T-helper 17 cell (primary cell): ENCODE measurements around the gene UBTD1. TPM values are rescaled to one million over a fixed set of nuclear protein-coding genes. Genes with fewer than 3 reads are reported as not detected.

Source experiments
- ATAC-seq: fragments of 150-1000 bp; cut with Tn5 transposase; 2 replicates; pipeline ENCODE4 v1.10.0; 2021; ENCODE audit warnings: mild to moderate bottlenecking, moderate library complexity
- DNase-seq, 3 donors: peaks; one replicate each; pipeline versions ENCODE4 v3.0.0 to v3.0.0-alpha.2; 2020 to 2021
- H3K9me3 ChIP-seq: one replicate; pipeline ENCODE4 v1.7.0; 2013; ENCODE audit warnings: low read length, mild to moderate bottlenecking; ENCODE audit not compliant: control insufficient read depth, poor library complexity, severe bottlenecking
- H3K27ac Mint-ChIP-seq: one replicate; pipeline ENCODE4 v1.8.0; 2022; ENCODE audit warnings: mild to moderate bottlenecking, moderate library complexity, mixed read lengths
- H3K27me3 Mint-ChIP-seq: one replicate; pipeline ENCODE4 v1.8.0; 2022; ENCODE audit warnings: mixed read lengths
- H3K36me3 Mint-ChIP-seq: one replicate; pipeline ENCODE4 v1.8.0; 2022; ENCODE audit warnings: low read depth, mixed read lengths
- H3K4me1 Mint-ChIP-seq: one replicate; pipeline ENCODE4 v1.8.0; 2022; ENCODE audit warnings: mild to moderate bottlenecking, mixed read lengths
- H3K4me3 Mint-ChIP-seq: one replicate; pipeline ENCODE4 v1.8.0; 2022; ENCODE audit warnings: mild to moderate bottlenecking, moderate library complexity, mixed read lengths
- total RNA-seq, 4 donors: library from RNA in 2 of 4; stranded (reverse) in 2 of 4; gene quantifications; one replicate each; pipeline ENCODE4 v1.2.3 and lab custom pipeline; 2022 to 2026

Gene UBTD1
- total RNA-seq, 2 donors from 2014 or later, result 1.1 to 1.4 TPM

GRCh38 chr10:97539523-97540200 is 40.9 kb downstream of the UBTD1 start:
- peaks cover 2% of the 10 kb centered on the region for H3K36me3 Mint-ChIP-seq
- ATAC-seq (no peak), DNase-seq (no peak)
- no peaks in the 10 kb centered on the region for H3K9me3 ChIP-seq
- H3K4me1 Mint-ChIP-seq, result peaks cover 5% of the 10 kb centered on the region
- H3K27me3 Mint-ChIP-seq, result no peaks in the 10 kb centered on the region
- no peak overlapping the region for H3K4me3 Mint-ChIP-seq
- H3K27ac Mint-ChIP-seq, result no peak overlapping the region

- DNase-seq (no peak), ATAC-seq (no peak)
- Mint-ChIP-seq H3K4me1 (peaks cover 5% of the 10 kb centered on the region), H3K4me3 (no peak overlapping the region), H3K27ac (no peak overlapping the region), H3K36me3 (peaks cover 2% of the 10 kb centered on the region), H3K27me3 (no peaks in the 10 kb centered on the region)
- no peaks in the 10 kb centered on the region for H3K9me3 ChIP-seq
Measured at GRCh38 chr10:97540669-97541500, 42.2 kb downstream of the UBTD1 start.

GRCh38 chr10:97542169-97543024 is 43.7 kb downstream of the UBTD1 start:
- H3K27ac Mint-ChIP-seq, result peak overlapping the region; percentile 32
- DNase-seq (no peak), ATAC-seq (no peak)
- H3K4me1 Mint-ChIP-seq, result peaks cover 5% of the 10 kb centered on the region
- peaks cover 4% of the 10 kb centered on the region for H3K27me3 Mint-ChIP-seq
- no peak overlapping the region for H3K4me3 Mint-ChIP-seq
- no peaks in the 10 kb centered on the region for H3K36me3 Mint-ChIP-seq
- H3K9me3 ChIP-seq, result no peaks in the 10 kb centered on the region

- no peaks in the 10 kb centered on the region for H3K9me3 ChIP-seq
- no peaks in the 10 kb centered on the region for H3K36me3 Mint-ChIP-seq
- H3K27me3 Mint-ChIP-seq, result peaks cover 4% of the 10 kb centered on the region
- H3K4me3 Mint-ChIP-seq, result no peak overlapping the region
- peaks cover 5% of the 10 kb centered on the region for H3K4me1 Mint-ChIP-seq
- ATAC-seq (peak; percentile 50), DNase-seq (no peak)
- no peak overlapping the region for H3K27ac Mint-ChIP-seq
Measured at GRCh38 chr10:97543025-97543546, 44.4 kb downstream of the UBTD1 start.

- no peak overlapping the region for H3K27ac Mint-ChIP-seq
- ATAC-seq, result no peak
- peaks cover 12% of the 10 kb centered on the region for H3K4me1 Mint-ChIP-seq
Measured at GRCh38 chr10:97546456-97547270, 47.9 kb downstream of the UBTD1 start.

GRCh38 chr10:97547271-97547600 is 48.5 kb downstream of the UBTD1 start:
- no peak overlapping the region for H3K27ac Mint-ChIP-seq

More at GRCh38 chr10:97546456-97547270, 47.9 kb downstream of the UBTD1 start:
- Mint-ChIP-seq H3K36me3 (no peaks in the 10 kb centered on the region), H3K4me3 (no peak overlapping the region), H3K27me3 (peaks cover 4% of the 10 kb centered on the region)
- DNase-seq, result no peak
- no peaks in the 10 kb centered on the region for H3K9me3 ChIP-seq

GRCh38 chr10:97547962-97548361 is 49.2 kb downstream of the UBTD1 start:
- Mint-ChIP-seq H3K27ac (no peak overlapping the region), H3K4me3 (no peak overlapping the region), H3K4me1 (peaks cover 10% of the 10 kb centered on the region), H3K36me3 (no peaks in the 10 kb centered on the region), H3K27me3 (peaks cover 4% of the 10 kb centered on the region)
- ATAC-seq (no peak), DNase-seq (no peak)
- H3K9me3 ChIP-seq, result no peaks in the 10 kb centered on the region

More at GRCh38 chr10:97547271-97547600, 48.5 kb downstream of the UBTD1 start:
- ATAC-seq (no peak), DNase-seq (no peak)
- no peaks in the 10 kb centered on the region for H3K36me3 Mint-ChIP-seq
- H3K4me3 Mint-ChIP-seq, result no peak overlapping the region
- no peaks in the 10 kb centered on the region for H3K9me3 ChIP-seq
- H3K27me3 Mint-ChIP-seq, result peaks cover 4% of the 10 kb centered on the region
- H3K4me1 Mint-ChIP-seq, result peaks cover 12% of the 10 kb centered on the region

DNA sequence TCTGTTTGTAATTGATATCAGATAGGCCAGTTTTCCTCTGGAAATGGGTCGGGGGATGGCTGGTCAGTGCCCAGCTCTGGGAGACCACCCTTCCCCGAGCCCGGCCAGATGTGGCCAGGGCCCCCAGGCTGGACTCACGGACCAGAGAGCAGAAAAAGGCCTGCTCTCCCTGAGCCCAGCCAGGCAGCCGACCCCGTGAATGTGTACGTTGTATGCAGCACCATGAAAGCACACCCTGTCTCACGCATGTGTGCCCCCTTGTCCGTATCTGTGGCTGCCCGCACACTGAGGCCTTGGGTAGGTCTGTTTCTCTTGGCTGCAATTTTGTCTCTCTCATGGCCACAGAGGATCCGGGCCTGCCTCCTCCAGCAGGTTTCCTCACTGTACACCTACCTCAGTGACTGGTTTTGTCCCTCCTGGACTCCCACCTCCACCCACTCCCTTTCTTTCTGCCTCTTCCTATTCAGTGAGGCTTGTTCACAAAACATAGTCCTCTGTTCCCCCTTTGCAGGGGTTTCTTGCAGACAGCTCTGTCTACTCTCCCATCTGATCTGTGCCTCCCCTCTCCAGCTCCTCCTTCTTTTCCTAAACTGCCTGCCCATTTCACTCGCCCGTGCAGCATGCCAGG is 50.2 kb downstream of the UBTD1 start:
- Mint-ChIP-seq H3K36me3 (no peaks in the 10 kb centered on the region), H3K27me3 (peaks cover 4% of the 10 kb centered on the region), H3K4me3 (no peak overlapping the region), H3K4me1 (peaks cover 9% of the 10 kb centered on the region), H3K27ac (peak overlapping the region; percentile 72)
- DNase-seq (no peak), ATAC-seq (no peak)
- H3K9me3 ChIP-seq, result no peaks in the 10 kb centered on the region

DNA sequence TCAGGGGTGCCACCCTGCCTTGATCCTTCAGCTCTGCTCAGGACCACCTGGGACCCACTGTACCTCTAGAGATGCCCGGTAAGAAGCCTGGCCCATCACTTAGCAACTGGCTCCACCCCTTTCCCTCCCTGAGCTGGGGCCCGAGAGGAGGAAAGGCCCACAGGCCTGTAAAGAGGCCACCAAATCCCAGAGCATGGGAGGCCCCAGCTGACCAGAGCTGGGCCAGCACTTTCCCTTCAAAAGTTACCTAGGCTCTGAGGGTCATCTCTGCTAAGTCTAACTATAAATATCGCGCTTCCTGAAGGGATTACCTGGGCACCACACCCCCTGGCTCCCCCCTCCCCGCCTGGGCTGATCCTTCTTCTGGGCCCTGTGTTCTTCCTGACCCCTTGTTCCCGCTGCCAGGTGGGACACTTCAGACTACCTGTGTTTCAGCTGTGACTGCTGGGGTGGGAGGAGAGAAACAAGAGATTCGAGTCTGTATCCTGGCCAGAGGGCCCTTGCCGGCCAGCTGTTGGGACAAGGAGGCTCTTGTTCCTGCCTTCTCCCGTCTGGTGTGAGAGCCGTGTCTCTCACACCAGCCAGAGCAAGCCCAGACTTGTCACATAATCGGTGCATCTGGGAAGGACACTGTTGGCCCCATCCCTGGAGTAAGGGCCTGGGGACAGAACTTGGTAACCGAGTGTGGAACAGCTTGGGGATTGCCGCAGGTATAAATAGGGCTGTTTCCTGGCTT is 51.0 kb downstream of the UBTD1 start:
- Mint-ChIP-seq H3K27ac (peak overlapping the region; percentile 72), H3K4me3 (no peak overlapping the region), H3K4me1 (peaks cover 9% of the 10 kb centered on the region), H3K27me3 (peaks cover 4% of the 10 kb centered on the region), H3K36me3 (no peaks in the 10 kb centered on the region)
- DNase-seq (no peak), ATAC-seq (no peak)
- no peaks in the 10 kb centered on the region for H3K9me3 ChIP-seq

DNA sequence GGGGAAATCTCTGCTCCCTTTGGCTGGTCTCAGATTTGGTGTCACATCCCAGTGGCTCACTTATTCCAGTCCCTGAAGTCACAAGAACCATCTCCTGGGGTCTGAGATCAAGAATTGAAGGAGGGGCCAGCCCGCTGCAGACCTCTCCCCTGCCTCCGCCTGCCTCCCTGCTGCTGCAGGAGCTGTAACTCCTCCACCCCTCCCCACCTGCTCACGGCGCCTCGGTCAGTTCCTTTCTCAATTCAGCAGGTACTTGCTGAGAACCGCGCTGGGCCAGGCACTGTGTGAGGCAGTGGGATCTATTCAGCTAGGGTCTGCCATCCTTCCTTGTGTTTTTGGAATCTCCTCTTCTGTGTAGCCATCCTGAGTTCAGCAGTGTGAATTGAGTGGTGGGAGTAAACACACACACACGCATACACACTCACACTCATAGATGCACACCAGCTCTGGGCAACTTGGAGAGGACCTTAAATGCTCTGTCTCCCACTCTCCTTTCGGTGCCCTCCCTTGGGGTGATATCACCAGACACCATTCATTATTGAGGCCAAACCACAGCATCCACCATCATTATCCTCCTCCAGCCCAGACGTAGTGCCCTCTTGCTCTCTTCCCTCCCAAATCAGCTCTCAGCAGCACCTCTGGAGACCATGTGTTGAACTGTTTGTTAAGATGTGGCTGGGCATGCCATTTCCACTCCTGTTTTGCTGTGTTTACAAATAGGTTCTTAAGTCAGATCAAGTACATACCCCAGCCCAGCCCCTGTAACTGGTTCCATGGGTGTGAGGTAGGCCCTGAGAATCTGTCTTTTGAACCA is 51.8 kb downstream of the UBTD1 start:
- DNase-seq, result no peak
- Mint-ChIP-seq H3K4me1 (peaks cover 9% of the 10 kb centered on the region), H3K36me3 (no peaks in the 10 kb centered on the region), H3K27me3 (peaks cover 4% of the 10 kb centered on the region), H3K27ac (no peak overlapping the region), H3K4me3 (no peak overlapping the region)
- ATAC-seq, result no peak
- no peaks in the 10 kb centered on the region for H3K9me3 ChIP-seq

- H3K9me3 ChIP-seq, result no peaks in the 10 kb centered on the region
- ATAC-seq (no peak), DNase-seq (no peak)
- H3K27me3 Mint-ChIP-seq, result peaks cover 4% of the 10 kb centered on the region
- H3K4me1 Mint-ChIP-seq, result peaks cover 9% of the 10 kb centered on the region
- H3K27ac Mint-ChIP-seq, result no peak overlapping the region
- no peak overlapping the region for H3K4me3 Mint-ChIP-seq
- H3K36me3 Mint-ChIP-seq, result no peaks in the 10 kb centered on the region
Measured at GRCh38 chr10:97551271-97551670, 52.5 kb downstream of the UBTD1 start.
